Mesenteric fat pad (tissue), 1 donor: ENCODE data around the gene UBE2L3. TPM values are rescaled to one million over a fixed set of nuclear protein-coding genes. Genes with fewer than 3 reads are reported as not detected.
"Not testable (repeated sequence)": the region's sequence is repeated elsewhere in the genome, so short reads cannot be mapped to it uniquely, and the experiment has no call there.

Experiments
- DNase-seq: peaks from one replicate; pipeline ENCODE4 v3.0.0-alpha.2; 2020; ENCODE audit warnings: low spot score
- long read RNA-seq: library from polyadenylated mRNA; unstranded; transcript quantifications from one replicate; pipeline ENCODE4 v2.0.0, GENCODE V29; 2020
- total RNA-seq: library from RNA; stranded (reverse); fragmentation: NEBNext Ultra II Directional; extraction: Animal tissue kit (Norgen Biotek cat#: 25700); gene quantifications from one replicate; pipeline ENCODE4 v1.2.1, GENCODE V29; 2021
- donor health status: DM: yes; HTN: yes; CAD: no.

UBE2L3 gene
- 48.2 TPM for total RNA-seq
- long read RNA-seq, transcript UBE2L3-201 (4 exons, 3,028 nt): major isoform, 148 of 206 reads
- long read RNA-seq, partial matches to known transcripts: 27 of 206 reads
- long read RNA-seq, other reads (novel, unspliced or antisense): 29 of 206 reads

GRCh38 chr22:21567456-21568346 lies at the start of gene UBE2L3:
Gene UBE2L3 (plus strand): TSS chr22:21567714. CDS start chr22:21567745, 31 bp downstream.
- peak; percentile 93 for DNase-seq

DNA sequence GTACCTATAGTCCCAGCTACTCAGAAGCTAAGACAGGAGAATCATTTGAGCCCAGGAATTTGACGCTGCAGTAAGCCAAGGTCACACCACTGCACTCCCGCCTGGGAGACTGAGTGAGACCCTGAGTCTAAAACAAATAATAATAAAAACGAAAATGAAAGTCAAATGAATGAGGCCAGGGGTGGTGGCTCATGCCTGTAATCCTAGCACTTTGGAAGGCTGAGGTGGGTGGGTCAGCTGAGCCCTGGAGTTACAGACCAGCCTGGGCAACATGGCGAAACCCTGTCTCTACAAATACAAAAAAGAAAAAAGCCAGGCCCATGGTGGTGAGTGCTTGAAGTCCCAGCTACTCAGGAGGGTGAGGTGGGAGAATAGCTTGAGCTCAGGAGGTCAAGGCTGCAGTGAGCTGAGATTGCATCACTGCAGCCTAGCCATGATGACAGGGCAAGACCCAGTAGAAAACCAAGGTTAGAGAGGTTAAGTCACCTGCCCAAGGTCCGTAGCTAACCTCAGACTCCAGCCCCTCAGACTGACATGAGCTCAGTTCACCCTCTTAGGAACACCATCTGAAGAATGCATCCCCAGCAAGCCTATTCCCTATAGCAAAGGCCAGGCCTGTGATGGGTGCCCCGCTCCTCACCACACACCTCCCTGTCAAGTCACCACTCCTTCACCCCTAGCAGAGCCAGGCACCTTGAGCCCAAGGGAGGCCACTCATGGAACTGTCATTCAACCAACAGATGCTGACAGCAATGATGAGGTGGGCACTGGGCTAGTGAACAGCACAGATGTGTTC lies 40.6 kb upstream of the UBE2L3 start:
- not testable (repeated sequence) for DNase-seq

GRCh38 chr22:21531525-21531924 lies 36.0 kb upstream of the UBE2L3 start:
- not testable (repeated sequence) for DNase-seq

DNA sequence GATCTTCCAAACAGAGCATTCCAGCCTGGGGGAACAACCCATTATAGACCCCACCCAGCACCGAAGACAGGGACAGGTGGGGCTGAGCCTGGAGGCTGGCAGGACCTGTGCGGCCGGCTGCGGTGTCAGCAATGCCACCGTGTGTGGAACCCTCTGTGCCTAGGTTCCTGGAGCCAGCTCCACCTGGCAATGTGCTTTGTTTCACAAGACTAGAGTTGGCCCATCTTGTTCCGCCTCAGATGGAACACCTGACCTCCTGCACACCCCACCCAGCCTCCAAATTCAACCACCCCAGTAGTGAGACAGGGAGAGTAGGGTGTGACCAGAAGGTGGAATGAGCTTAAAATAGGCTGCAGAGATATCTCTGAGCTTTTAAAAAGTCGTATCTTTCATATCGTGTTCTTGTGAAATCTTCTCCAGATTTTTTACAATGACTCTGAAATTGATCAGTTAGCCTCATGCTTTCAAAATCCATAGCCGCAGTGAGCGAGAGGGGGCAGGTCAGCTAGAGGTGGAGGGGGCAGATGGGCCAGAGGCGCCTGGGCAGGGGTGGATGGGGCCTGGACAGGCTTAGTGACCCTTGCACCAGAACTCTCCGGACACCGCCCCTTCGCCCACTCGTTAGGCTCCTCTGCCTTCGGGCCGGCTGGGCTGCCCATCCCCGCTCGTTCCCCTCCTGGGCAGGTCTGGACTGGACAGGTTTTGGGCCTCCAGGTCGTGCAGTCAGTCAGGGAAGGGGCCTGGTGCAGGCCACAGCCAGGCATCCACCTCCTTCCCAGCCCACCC lies 34.5 kb upstream of the UBE2L3 start:
- DNase-seq: not testable (repeated sequence)

DNA sequence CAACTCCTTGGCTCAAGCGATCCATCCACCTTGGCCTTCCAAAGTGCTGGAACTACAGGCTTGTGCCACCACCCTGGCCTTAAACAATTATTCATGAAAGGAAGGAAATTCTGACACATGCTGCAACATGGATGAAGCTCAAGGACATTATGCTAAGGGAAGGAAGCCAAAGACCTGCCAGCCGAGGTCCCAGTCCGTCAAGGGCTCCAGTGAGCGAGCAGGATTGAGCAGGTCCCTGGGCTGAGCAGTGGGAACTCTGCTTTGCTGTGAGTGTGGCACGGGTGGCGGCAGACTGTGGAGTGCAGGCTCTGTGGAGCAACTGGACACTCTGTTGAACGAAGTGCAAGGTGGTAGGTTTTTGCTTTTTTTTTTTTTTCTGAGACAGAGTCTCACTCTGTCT lies 27.7 kb upstream of the UBE2L3 start:
- not testable (repeated sequence) for DNase-seq

GRCh38 chr22:21544432-21545322 lies 22.8 kb upstream of the UBE2L3 start:
- DNase-seq: peak; percentile 14

DNA sequence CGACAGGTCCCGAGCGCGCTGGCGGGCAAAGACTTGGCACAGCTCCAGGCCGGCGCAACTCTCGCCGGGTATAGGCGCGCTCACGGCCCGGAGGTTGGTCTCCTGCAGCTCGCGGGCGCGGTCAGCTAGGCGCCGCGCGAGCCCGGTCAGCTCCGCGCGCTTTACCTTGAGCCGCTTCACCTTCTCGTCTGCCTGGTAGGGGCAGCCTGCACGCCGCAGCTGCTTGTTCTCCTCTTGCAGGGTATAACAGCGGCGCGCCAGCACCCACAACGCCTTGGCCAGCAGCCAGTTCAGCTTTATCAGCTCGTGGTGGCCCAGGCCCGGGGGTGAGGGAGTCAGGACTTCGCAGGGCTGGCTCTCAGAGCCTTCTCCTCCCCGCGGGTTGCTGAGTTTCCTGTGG lies 18.0 kb upstream of the UBE2L3 start:
- not testable (repeated sequence) for DNase-seq

GRCh38 chr22:21550008-21550677 lies 17.4 kb upstream of the UBE2L3 start:
- DNase-seq: not testable (repeated sequence)

GRCh38 chr22:21550678-21551047 lies 16.9 kb upstream of the UBE2L3 start:
- not testable (repeated sequence) for DNase-seq

DNA sequence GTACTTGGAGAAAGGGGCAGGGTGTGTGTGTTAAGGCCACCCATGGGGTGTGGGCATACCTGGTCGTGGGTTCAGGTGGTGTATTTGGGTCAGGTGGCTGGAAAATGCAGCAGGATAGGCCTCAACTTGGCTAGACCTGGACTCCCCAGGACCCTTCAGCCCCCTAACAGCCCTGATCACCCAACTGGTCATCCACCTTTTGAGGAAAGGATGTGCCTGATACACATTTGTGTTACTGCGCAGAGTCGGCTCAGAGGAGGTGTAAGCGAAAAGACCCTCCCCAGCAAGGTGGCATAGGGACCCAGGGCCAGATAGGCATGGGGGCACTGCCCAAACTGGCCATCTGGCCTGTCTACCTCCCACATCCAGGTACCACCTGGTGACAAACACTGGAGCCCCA lies 16.2 kb upstream of the UBE2L3 start, which contains the start of gene RIMBP3C:
Gene RIMBP3C (minus strand): TSS at position 101 of the 400 bp plus-strand sequence. CDS start 485 bp downstream, outside the sequence.
- not testable (repeated sequence) for DNase-seq

- DNase-seq: not testable (repeated sequence)
These were observed 8.0 kb upstream of the UBE2L3 start for GRCh38 chr22:21559345-21560125.

GRCh38 chr22:21560657-21561056 lies 6.9 kb upstream of the UBE2L3 start:
- DNase-seq: not testable (repeated sequence)

DNA sequence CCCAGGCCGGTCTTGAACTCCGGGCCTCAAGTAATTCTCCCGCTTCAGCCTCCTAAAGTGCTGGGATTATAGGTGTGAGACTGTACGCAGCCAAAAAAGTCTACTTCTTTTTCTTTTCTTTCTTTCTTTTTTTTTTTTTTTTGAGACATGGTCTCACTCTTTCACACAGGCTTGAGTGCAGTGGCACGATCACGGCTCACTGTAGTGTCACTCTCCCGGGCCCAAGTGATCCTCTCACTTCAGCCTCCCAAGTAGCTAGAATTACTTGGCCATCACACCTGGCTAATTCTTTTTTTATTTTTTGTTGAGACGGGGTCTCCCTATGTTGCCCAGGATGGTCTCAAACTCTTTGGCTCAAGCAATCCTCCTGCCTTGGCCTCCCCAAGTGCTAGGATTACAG lies 3.6 kb upstream of the UBE2L3 start:
- DNase-seq: no peak

GRCh38 chr22:21564411-21564810 lies 3.1 kb upstream of the UBE2L3 start:
- DNase-seq: no peak

- no peak for DNase-seq
These were observed 997 bp downstream of the UBE2L3 start for GRCh38 chr22:21568347-21569075.

DNA sequence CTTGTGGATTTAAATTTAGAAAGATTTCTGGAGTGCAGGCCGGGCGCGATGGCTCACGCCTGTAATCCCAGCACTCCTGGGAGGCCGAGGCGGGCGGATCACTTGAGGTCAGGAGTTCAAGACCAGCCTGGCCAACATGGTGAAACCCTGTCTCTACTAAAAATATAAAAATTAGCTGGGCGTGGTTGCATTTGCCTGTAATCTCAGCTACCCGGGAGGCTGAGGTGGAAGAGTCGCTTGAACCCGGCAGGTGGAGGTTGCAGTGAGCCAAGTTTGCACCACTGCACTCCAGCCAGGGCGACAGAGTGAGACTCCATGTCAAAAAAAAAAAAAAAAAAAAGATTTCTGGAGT lies 1.5 kb downstream of the UBE2L3 start:
- not testable (repeated sequence) for DNase-seq

DNA sequence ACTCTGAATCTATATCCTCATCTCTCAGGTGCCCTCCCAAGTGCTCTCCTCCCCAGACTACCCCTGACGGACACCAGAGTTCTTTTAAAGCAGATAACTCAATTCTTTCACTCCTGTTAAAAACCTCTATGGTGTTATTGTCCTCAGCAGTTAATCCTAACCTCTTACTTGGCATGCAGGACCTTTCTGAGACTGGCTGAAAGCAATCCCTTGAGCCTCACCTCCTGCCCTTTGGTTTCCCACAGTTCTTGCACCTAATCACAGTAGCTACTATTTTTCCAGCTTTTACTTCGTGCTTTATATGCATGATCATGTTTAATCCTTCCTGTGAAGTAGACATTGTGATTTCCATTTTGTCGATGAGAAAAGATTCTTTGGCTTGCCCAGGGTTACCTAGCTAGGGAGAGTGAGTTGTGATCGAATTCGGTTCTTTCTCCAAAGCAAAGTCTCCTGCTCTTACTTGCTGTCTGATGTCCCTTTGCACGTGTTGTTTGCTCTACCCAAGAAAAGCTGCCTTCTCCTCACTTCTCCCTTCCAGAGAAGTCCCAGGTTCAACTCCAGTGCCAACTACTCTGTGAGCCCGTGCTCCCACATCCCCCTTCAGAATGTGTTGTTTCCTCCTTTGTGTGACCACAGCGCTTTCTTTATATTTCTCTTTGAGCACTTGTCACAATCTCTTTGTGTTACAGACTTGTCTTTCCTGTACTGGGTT lies 2.1 kb downstream of the UBE2L3 start:
- no peak for DNase-seq
